ENCODE data around the gene JARID2.
"Not testable (repeated sequence)": the region's sequence is repeated elsewhere in the genome, so short reads cannot be mapped to it uniquely, and the experiment has no call there.

JARID2 gene

DNA sequence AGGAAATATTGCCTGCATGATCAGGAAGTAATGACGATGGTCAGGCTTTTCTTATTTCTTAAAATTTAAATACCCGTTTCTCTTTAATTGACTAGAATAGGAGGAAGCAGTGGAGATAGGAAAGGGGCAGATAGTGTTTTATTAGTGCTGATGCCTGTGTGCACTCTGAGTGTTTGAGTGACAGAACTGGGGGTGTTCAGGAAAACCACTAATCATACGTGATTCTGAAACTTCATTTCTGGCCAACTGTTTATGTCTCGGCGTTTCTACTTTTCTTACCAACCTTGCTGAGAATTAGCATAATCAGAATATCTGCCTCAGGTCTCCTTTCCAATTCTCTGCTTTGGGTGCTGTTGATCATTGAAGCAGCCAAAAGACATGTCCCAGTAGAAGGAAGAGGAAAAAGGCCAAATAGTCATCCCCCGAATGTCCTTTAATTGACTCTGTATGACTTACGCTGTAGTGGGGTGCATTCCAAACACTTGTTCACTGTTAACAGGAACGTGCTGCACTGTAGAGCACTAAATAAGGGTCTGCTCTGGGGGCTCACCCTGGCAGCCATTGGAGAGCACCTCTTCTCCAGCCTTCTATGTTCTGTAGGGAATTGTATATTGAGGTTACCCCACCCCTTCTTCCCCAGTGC lies 152.9 kb downstream of the JARID2 start:
- no peak for DNase-seq (ENCODE audit: low read depth in 2 of 2)

DNA sequence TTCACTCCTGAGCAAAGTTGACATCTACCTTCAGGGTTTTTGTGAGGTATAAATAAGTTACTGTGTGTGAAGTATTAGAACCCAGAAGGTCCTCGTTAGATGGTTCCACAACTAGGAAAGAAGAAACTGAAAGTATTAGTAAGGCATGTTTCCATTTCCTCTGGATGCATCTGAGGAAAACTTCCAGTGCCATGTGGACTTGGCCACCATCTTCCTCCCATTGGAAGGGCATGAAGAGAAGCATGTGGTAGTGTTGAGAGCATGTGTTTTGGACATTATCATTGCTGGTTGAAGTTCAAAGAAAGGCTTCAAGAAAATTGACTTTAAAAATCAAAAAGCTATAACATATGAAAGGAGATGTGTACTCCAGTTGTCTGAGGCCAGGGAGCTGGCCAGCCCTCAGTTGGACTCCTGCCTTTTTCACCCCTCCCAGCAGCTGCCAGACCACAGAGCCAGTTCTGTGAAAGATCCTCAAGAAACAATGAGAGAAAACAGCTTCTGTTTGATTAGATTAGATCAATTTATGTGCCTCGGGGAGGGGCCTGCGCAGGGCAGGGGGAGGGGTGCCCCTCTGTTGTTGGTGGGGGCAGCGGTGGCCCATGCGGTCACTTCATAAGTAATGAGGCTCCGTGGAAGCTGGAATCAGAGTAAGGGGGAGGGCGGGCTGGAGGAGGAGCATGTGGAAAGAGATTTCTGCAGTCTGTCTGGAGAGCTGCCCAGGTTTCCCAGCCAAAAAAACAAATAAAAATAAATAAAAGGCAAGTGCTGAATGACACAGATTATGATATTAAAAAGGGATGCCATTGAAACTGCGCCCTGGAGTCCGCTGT lies 154.0 kb downstream of the JARID2 start:
- DNase-seq (ENCODE audit: low read depth in 2 of 2): no peak

DNA sequence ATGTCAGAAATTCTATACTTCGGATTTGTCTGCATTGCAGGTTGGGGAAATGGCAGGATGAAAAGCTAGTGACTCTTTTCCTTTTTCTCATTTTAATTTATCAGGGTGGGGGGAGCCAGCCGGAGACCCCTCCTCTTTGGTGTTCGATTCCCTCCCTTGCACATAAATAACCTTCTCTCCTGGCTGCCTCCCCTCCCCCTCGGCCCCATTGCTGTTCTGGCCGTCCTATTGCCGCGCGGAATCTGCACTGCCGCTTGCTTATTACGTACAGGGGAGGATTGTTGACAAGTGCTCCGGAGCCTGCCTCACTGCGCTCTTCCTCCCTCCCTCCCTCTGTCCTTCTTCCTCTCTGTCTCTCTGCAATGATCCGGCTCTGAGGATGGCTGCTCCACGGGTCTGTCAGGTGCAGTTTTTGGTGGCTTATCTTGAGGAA lies 154.7 kb downstream of the JARID2 start:
- DNase-seq (ENCODE audit: low read depth in 2 of 2): no peak

GRCh38 chr6:15401120-15401519 lies 155.3 kb downstream of the JARID2 start:
- no peak for DNase-seq (ENCODE audit: low read depth in 2 of 2)

DNA sequence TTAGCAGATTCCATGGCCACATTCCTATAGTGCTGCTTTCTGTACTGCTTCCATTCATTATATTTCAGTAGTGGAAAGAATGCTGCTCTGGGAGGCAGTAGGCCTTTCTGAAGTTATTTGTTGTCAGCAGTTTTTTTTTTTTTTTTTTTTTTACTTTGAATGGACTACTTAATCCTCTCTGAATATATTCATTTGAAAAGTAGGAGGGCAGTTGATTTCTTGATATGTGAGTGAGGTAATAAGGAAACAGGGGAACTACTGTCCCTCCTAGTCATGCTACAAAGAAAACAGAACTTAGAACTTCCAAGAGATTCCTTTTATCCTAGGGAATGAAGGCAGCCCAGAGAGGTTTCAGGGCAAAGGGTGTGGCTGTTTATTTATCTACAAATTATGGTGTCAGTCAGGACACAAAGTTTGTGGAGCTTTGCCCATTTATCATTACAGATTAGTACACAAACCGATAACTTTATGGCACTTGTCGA lies 155.9 kb downstream of the JARID2 start:
- no peak for DNase-seq (ENCODE audit: low read depth in 2 of 2)

DNA sequence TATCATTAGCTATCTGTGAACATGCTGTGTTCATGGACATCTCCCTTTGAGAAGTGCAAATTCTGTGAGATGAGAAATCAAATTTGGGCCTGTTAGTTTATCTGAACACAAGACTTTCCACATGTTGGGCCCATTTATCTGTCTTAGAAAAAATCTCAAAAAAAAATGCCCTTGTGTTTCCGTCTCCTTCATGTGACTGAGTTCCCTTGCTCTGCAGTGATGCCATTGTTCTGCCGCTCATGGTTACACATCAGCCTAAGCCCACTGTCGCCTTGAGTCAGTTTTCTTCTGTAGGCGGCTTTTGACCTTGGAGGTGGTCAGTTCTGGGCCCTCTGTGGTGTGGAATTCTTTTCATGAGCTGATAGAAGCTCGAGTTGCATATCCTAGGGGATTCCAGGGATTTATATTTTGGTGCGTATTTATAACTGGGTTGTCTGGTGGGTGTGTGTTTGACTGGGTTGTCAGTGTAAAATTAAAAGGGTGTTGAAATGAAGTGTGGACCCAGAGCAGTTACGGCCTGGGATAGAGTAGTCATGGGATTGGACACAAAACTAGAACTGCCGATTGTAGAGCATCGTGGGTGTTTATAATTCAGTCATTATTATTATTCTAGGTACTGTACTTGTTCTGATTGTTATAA lies 156.7 kb downstream of the JARID2 start:
- no peak for DNase-seq (ENCODE audit: low read depth in 2 of 2)

DNA sequence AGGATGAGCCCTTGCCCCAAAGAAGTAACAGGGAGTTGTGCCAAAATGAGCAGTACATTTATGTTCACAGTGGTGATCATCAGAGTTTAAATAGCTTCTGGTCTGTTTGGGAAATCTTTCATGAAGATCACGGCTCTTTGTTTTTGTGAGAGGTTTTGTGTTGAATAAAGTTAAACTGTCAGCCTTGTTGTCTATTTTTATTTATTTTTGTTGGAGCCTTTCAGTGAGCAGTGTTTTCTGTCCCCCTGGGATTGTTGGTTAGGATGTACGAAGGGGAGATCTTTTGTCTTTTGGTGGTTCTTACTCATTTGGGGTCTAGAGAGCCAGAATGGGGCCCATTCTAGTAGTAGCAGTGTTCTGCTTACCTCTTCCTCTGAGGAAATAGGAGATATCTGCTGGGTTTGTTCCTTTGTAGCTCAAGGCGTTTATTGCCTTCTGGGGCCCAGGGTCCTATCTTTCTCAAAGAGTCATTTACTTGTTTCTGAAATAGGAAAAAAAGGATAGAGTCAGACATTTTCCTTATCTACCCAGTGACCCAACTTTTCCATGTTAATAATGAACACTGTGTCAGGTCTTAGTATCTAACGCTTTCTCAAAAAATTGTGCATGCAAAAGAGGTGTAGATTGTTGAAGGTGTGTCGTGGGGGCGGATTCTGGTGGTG lies 157.4 kb downstream of the JARID2 start:
- DNase-seq (ENCODE audit: low read depth in 2 of 2): no peak

DNA sequence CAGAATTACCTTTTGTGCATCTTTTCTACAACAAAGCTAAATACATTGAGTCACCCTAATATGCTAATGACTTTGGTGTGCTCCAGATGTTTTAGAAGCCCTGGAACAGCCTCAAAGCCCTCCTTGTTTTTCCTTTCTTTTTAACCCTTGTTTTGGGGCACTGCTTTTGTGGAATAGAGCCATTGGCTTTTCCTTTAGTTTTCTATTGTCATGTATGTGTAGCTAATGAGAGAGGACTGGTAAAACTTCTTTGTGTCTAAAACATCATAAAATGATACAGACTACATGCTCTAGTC lies 158.8 kb downstream of the JARID2 start:
- no peak for DNase-seq (ENCODE audit: low read depth in 2 of 2)

DNA sequence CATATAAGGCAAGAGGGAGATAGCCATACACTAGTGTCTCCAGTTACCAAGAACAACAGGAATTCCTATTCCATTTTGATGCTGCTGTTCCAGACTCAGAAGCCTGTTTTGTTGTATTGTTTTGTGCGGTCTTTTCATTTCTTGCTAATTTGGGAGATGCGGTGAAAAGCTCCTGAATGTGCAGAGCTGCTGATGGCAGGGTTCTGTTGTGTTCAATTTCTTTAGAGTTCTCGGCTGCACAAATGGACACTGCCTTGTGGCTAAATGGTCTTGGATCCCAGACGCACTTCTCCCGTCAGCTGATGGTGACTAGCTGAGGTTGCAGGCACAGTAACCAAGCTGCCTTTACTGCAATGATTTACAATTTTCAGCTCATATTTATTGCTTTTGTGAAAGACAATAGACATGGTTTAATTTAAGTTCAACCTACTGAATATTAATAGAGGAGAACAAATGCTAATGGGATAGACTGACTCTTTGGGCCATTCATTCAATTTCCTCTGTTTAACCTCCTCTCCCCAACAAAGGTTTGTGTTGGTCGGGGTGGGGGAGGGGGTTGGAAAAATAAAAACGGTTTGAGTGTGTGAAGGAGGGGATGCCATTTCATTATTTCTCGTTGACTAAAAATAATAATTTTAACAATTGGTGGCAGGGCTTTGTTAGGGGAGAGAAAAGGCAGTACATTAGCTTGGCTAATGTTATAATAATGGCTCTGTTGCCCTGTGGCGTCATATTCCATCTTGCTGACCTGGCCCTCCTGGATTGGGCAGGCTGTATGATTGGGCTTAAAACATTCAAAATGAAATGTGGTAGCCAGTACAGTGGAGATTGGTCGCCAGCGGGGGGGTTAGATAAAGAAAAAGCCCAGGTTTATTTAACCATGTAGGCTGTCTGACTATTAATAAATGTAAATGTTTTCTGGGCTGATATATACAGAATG lies 159.5 kb downstream of the JARID2 start:
- DNase-seq (ENCODE audit: low read depth in 2 of 2): no peak

GRCh38 chr6:15406452-15406851 lies 160.6 kb downstream of the JARID2 start:
- DNase-seq (ENCODE audit: low read depth in 2 of 2): no peak

DNA sequence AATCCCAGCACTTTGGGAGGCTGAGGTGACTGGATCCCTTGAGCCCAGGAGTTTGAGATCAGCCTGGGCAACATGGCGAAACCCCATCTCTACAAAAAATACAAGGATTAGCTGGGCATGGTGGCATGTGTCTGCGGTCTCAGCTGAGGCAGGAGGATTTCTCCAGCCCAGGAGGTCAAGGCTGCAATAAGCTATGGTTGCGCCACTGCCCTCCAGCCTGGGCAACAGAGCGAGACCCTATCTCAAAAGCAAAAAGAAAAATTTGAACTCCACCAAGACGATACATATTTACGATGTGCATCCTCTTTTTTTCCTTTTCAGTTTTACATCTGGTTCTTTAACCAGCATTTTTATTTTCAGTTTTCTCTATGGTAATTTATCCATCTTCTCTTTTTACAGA lies 162.1 kb downstream of the JARID2 start:
- DNase-seq (ENCODE audit: low read depth in 2 of 2): no peak

DNA sequence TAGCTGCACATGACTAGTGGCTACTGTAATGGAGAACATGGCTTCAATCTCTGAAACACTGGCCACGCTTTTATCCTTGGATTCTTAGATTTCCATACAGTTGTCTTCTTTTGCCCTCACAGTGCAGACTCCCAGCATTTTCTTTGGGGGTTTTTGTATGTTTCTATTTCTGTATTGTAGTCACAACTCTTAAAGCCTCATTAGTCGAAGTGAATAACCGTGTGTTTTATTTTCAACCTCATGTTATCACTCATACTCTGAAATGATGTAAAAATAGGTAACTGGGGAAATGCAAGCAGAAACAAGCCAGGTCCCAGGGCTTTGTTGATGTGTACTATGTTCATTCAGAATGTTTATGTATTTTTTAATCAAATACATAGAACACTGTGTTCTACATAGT lies 162.9 kb downstream of the JARID2 start:
- no peak for DNase-seq (ENCODE audit: low read depth in 2 of 2)

GRCh38 chr6:15409301-15410125 lies 163.6 kb downstream of the JARID2 start:
- no peak for DNase-seq (ENCODE audit: low read depth in 2 of 2)

- no peak for DNase-seq (ENCODE audit: low read depth in 2 of 2)
Observed at GRCh38 chr6:15410126-15410391, 164.2 kb downstream of the JARID2 start.

- DNase-seq (ENCODE audit: low read depth in 2 of 2): no peak
Observed at GRCh38 chr6:15410752-15411151, 164.9 kb downstream of the JARID2 start.

DNA sequence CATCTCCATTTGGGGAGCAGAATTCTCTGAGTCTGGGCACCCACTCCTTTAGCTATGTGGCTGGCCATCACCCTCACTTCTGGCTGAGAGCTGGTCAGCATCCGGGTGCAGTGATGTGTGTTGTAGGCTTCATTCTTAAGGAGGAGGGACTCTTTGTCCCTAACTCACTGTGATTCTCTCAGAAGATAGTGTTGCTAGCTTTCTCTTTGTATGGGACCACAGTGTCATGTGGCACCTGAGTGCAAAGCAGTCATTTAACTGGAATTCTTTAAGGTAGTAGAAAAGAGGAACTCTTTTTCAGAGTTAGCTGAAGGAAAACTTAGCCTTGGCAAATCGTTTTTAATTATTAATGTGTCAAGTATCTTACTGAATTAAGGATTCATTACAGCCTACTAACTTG lies 165.9 kb downstream of the JARID2 start:
- DNase-seq (ENCODE audit: low read depth in 2 of 2): no peak

GRCh38 chr6:15412767-15413166 lies 166.9 kb downstream of the JARID2 start:
- DNase-seq (ENCODE audit: low read depth in 2 of 2): no peak

DNA sequence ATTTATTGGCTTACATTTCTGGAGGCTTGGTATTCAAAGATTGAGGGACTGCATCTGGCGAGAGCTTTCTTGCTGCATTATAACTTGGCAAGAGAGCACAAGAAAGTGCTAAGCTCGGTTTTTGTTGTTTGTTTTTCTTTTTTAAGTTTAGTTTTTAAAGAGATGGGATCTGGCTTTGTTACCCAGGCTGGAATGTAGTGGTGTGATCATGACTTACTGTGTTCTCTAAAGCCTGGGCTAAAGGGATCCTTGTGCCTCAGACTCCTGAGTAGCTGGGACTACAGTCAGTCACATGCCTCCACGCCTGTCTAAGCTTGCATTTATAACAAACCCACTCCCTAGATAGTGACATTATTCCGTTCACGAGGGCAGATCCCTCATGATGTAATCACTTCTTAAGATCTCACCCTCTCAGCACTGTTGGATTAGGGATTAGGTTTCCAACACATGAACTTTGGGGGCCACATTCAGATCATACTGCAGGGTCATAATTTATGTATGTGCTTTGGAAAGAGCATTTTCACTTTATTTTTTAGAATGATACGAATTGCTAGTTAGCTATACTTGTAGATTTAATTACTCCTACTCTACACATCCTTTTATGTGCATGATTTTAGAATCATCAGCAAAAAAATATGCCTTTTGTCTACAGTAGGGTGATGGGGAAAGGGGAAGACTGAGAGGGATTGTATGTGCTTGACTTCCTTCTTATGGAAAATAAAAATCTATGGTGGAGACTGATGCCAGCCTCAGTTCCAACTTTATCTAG lies 167.8 kb downstream of the JARID2 start:
- no peak for DNase-seq (ENCODE audit: low read depth in 2 of 2)

- no peak for DNase-seq (ENCODE audit: low read depth in 2 of 2)
Observed at GRCh38 chr6:15414235-15414612, 168.4 kb downstream of the JARID2 start.

DNA sequence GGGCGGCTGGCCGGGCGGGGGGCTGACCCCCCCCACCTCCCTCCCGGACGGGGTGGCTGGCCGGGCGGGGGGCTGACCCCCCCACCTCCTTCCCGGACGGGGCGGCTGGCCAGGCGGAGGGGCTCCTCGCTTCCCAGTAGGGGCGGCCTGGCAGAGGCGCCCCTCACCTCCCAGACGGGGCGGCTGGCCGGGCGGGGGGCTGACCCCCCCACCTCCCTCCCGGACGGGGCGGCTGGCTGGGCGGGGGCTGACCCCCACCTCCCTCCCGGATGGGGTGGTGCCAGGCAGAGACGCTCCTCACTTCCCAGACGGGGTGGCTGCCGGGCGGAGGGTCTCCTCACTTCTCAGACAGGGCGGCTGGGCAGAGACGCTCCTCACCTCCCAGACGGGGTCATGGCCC lies 169.8 kb downstream of the JARID2 start:
- not testable (repeated sequence) for DNase-seq (ENCODE audit: low read depth in 2 of 2)
